Activated CD4-positive, alpha-beta memory T cell treated with anti-CD3 and anti-CD28 coated beads for 36 hours (primary cell): ENCODE measurements around the gene RAD51B. TPM values are rescaled to one million over a fixed set of nuclear protein-coding genes. Genes with fewer than 3 reads are reported as not detected.
"Not testable (repeated sequence)": the region's sequence is repeated elsewhere in the genome, so short reads cannot be mapped to it uniquely, and the experiment has no call there.

ENCODE experiments used
- CTCF ChIA-PET: fragments of 350-600 bp; sonication (Branson Sonifier 250); formaldehyde crosslinking; loops from one replicate; lab custom pipeline; 2021; ENCODE audit warnings: antibody characterized with exemption, inconsistent platforms; lab: Charles Lee
- POLR2A ChIA-PET: fragments of 350-600 bp; sonication (Branson Sonifier 250); formaldehyde crosslinking; loops from one replicate; lab custom pipeline; 2021; ENCODE audit warnings: antibody characterized with exemption; lab: Charles Lee
- DNase-seq: peaks from one replicate; pipeline ENCODE4 v3.0.0-alpha.2; 2020
- H3K27ac Mint-ChIP-seq: one replicate; pipeline ENCODE4 v1.8.0; 2021; ENCODE audit warnings: mixed read lengths
- H3K27me3 Mint-ChIP-seq: one replicate; pipeline ENCODE4 v1.8.0; 2021; ENCODE audit warnings: mixed read lengths
- H3K36me3 Mint-ChIP-seq: one replicate; pipeline ENCODE4 v1.8.0; 2021; ENCODE audit warnings: mixed read lengths
- H3K4me1 Mint-ChIP-seq: one replicate; pipeline ENCODE4 v1.8.0; 2021; ENCODE audit warnings: low read depth, mixed read lengths
- H3K4me3 Mint-ChIP-seq: one replicate; pipeline ENCODE4 v1.8.0; 2021; ENCODE audit warnings: mild to moderate bottlenecking, mixed read lengths
- H3K9me3 Mint-ChIP-seq: one replicate; pipeline ENCODE4 v1.8.0; 2021; ENCODE audit warnings: mixed read lengths
- intact Hi-C: fragments of 100-400 bp; cut with micrococcal nuclease; formaldehyde crosslinking; loops from one replicate; pipeline ENCODE4 v1.15.1; 2023
- total RNA-seq, 2 experiments: library from RNA; stranded (reverse); gene quantifications; one replicate each; pipeline ENCODE4 v1.2.3, GENCODE V29; 2021

The RAD51B gene
- total RNA-seq, 2 experiments from 2014 or later, result 32.3 to 34.3 TPM

GRCh38 chr14:68211886-68212285 lies 392.3 kb downstream of the RAD51B start:
- DNase-seq, result no peak
- no peaks in the 10 kb centered on the region for H3K9me3 Mint-ChIP-seq
- H3K27me3 Mint-ChIP-seq, result no peaks in the 10 kb centered on the region
- no peak overlapping the region for H3K27ac Mint-ChIP-seq
- no peak overlapping the region for H3K4me3 Mint-ChIP-seq
- CTCF ChIA-PET, result no interaction called here
- peaks cover 47% of the 10 kb centered on the region for H3K4me1 Mint-ChIP-seq
- intact Hi-C loops, result loop anchor here (1.0 to 5.0 kb wide), 5 partner anchors 20 to 585 kb away; no protein-coding TSS in a partner anchor
- POLR2A ChIA-PET, result interaction anchor here (1.4 kb wide), 1 partner anchor 21 kb away, joined by 9 read pairs; no protein-coding TSS in a partner anchor
- H3K36me3 Mint-ChIP-seq, result no peaks in the 10 kb centered on the region

- POLR2A ChIA-PET, result no interaction called here
- intact Hi-C loops, result loop anchor here (5.0 kb wide), 1 partner anchor 75 kb away; no protein-coding TSS in a partner anchor
- CTCF ChIA-PET, result no interaction called here
- no peak overlapping the region for H3K27ac Mint-ChIP-seq
- no peaks in the 10 kb centered on the region for H3K36me3 Mint-ChIP-seq
- no peaks in the 10 kb centered on the region for H3K9me3 Mint-ChIP-seq
- H3K27me3 Mint-ChIP-seq, result no peaks in the 10 kb centered on the region
- no peak overlapping the region for H3K4me3 Mint-ChIP-seq
- no peak for DNase-seq
- H3K4me1 Mint-ChIP-seq, result peaks cover 47% of the 10 kb centered on the region
Observed at GRCh38 chr14:68212361-68212760, 392.8 kb downstream of the RAD51B start.

- no peaks in the 10 kb centered on the region for H3K36me3 Mint-ChIP-seq
- no peaks in the 10 kb centered on the region for H3K9me3 Mint-ChIP-seq
- DNase-seq, result no peak
- no peaks in the 10 kb centered on the region for H3K27me3 Mint-ChIP-seq
- peaks cover 34% of the 10 kb centered on the region for H3K4me1 Mint-ChIP-seq
- H3K4me3 Mint-ChIP-seq, result no peak overlapping the region
- intact Hi-C loops, result loop anchor here (5.0 kb wide), 1 partner anchor 73 kb away; no protein-coding TSS in a partner anchor
- ChIA-PET POLR2A (no interaction called here), CTCF (no interaction called here)
- no peak overlapping the region for H3K27ac Mint-ChIP-seq
Observed at GRCh38 chr14:68214431-68214830, 394.9 kb downstream of the RAD51B start.

GRCh38 chr14:68215629-68216028 lies 396.1 kb downstream of the RAD51B start:
- no peak for DNase-seq
- POLR2A ChIA-PET, result no interaction called here
- H3K27me3 Mint-ChIP-seq, result no peaks in the 10 kb centered on the region
- H3K36me3 Mint-ChIP-seq, result no peaks in the 10 kb centered on the region
- peaks cover 25% of the 10 kb centered on the region for H3K4me1 Mint-ChIP-seq
- CTCF ChIA-PET, result no interaction called here
- no peak overlapping the region for H3K4me3 Mint-ChIP-seq
- H3K9me3 Mint-ChIP-seq, result no peaks in the 10 kb centered on the region
- intact Hi-C loops, result no loop called here
- H3K27ac Mint-ChIP-seq, result no peak overlapping the region

GRCh38 chr14:68216079-68216478 lies 396.5 kb downstream of the RAD51B start:
- ChIA-PET POLR2A (no interaction called here), CTCF (no interaction called here)
- no peak overlapping the region for H3K4me3 Mint-ChIP-seq
- no peak for DNase-seq
- intact Hi-C loops, result no loop called here
- H3K36me3 Mint-ChIP-seq, result no peaks in the 10 kb centered on the region
- H3K9me3 Mint-ChIP-seq, result peaks cover 1% of the 10 kb centered on the region
- H3K27ac Mint-ChIP-seq, result no peak overlapping the region
- peaks cover 21% of the 10 kb centered on the region for H3K4me1 Mint-ChIP-seq
- no peaks in the 10 kb centered on the region for H3K27me3 Mint-ChIP-seq

- Mint-ChIP-seq H3K9me3 (peaks cover 5% of the 10 kb centered on the region), H3K27me3 (no peaks in the 10 kb centered on the region), H3K4me1 (peaks cover 12% of the 10 kb centered on the region), H3K36me3 (peaks cover 2% of the 10 kb centered on the region), H3K4me3 (no peak overlapping the region), H3K27ac (no peak overlapping the region)
- intact Hi-C loops, result no loop called here
- no peak for DNase-seq
- ChIA-PET CTCF (no interaction called here), POLR2A (no interaction called here)
Observed at GRCh38 chr14:68216957-68217356, 397.4 kb downstream of the RAD51B start.

- Mint-ChIP-seq H3K27ac (no peak overlapping the region), H3K36me3 (peaks cover 2% of the 10 kb centered on the region), H3K4me1 (peaks cover 3% of the 10 kb centered on the region), H3K4me3 (no peak overlapping the region), H3K9me3 (peaks cover 5% of the 10 kb centered on the region), H3K27me3 (no peaks in the 10 kb centered on the region)
- no peak for DNase-seq
- POLR2A ChIA-PET, result no interaction called here
- intact Hi-C loops, result no loop called here
- CTCF ChIA-PET, result no interaction called here
Observed at GRCh38 chr14:68217791-68218340, 398.3 kb downstream of the RAD51B start.

GRCh38 chr14:68219407-68219806 lies 399.8 kb downstream of the RAD51B start:
- no peaks in the 10 kb centered on the region for H3K27me3 Mint-ChIP-seq
- CTCF ChIA-PET, result no interaction called here
- POLR2A ChIA-PET, result no interaction called here
- intact Hi-C loops, result no loop called here
- peaks cover 5% of the 10 kb centered on the region for H3K9me3 Mint-ChIP-seq
- peaks cover 2% of the 10 kb centered on the region for H3K36me3 Mint-ChIP-seq
- DNase-seq, result no peak
- H3K4me3 Mint-ChIP-seq, result no peak overlapping the region
- no peak overlapping the region for H3K27ac Mint-ChIP-seq
- H3K4me1 Mint-ChIP-seq, result no peaks in the 10 kb centered on the region

- H3K36me3 Mint-ChIP-seq, POLR2A ChIA-PET, CTCF ChIA-PET, H3K4me1 Mint-ChIP-seq, H3K27me3 Mint-ChIP-seq, H3K27ac Mint-ChIP-seq, DNase-seq, H3K4me3 Mint-ChIP-seq, H3K9me3 Mint-ChIP-seq, intact Hi-C loops: not testable (repeated sequence)
Observed at GRCh38 chr14:68221046-68221445, 401.5 kb downstream of the RAD51B start.

GRCh38 chr14:68222154-68222553 lies 402.6 kb downstream of the RAD51B start:
- Mint-ChIP-seq H3K9me3 (peaks cover 5% of the 10 kb centered on the region), H3K4me1 (no peaks in the 10 kb centered on the region), H3K27me3 (no peaks in the 10 kb centered on the region), H3K27ac (no peak overlapping the region), H3K36me3 (peaks cover 2% of the 10 kb centered on the region), H3K4me3 (no peak overlapping the region)
- ChIA-PET POLR2A (no interaction called here), CTCF (no interaction called here)
- DNase-seq, result no peak
- intact Hi-C loops, result no loop called here

- CTCF ChIA-PET, result no interaction called here
- POLR2A ChIA-PET, result no interaction called here
- Mint-ChIP-seq H3K4me1 (no peaks in the 10 kb centered on the region), H3K9me3 (peaks cover 5% of the 10 kb centered on the region), H3K27me3 (no peaks in the 10 kb centered on the region), H3K36me3 (peaks cover 2% of the 10 kb centered on the region), H3K27ac (no peak overlapping the region), H3K4me3 (no peak overlapping the region)
- intact Hi-C loops, result no loop called here
- no peak for DNase-seq
Observed at GRCh38 chr14:68222726-68223125, 403.1 kb downstream of the RAD51B start.

GRCh38 chr14:68223631-68224030 lies 404.1 kb downstream of the RAD51B start:
- intact Hi-C loops, result no loop called here
- ChIA-PET POLR2A (no interaction called here), CTCF (no interaction called here)
- H3K4me1 Mint-ChIP-seq, result peaks cover 2% of the 10 kb centered on the region
- H3K27me3 Mint-ChIP-seq, result no peaks in the 10 kb centered on the region
- H3K27ac Mint-ChIP-seq, result no peak overlapping the region
- no peak for DNase-seq
- H3K4me3 Mint-ChIP-seq, result no peak overlapping the region
- H3K36me3 Mint-ChIP-seq, result peaks cover 2% of the 10 kb centered on the region
- peaks cover 5% of the 10 kb centered on the region for H3K9me3 Mint-ChIP-seq

- Mint-ChIP-seq H3K9me3 (peaks cover 5% of the 10 kb centered on the region), H3K4me1 (peaks cover 16% of the 10 kb centered on the region), H3K4me3 (no peak overlapping the region), H3K27me3 (no peaks in the 10 kb centered on the region), H3K27ac (no peak overlapping the region), H3K36me3 (peaks cover 2% of the 10 kb centered on the region)
- POLR2A ChIA-PET, result no interaction called here
- CTCF ChIA-PET, result interaction anchor here (0.7 kb wide), 1 partner anchor 25 kb away, joined by 3 read pairs; no protein-coding TSS in a partner anchor
- no peak for DNase-seq
- intact Hi-C loops, result no loop called here
Observed at GRCh38 chr14:68225321-68225720, 405.7 kb downstream of the RAD51B start.
